GM18499 (cell line): ENCODE results near the gene CCDC106.

ENCODE experiments used
- ATAC-seq: cut with Tn5 transposase; IDR thresholded peaks from one replicate; pipeline ENCODE4 v1.9.1; 2021; ENCODE audit warnings: moderate number of reproducible peaks; ENCODE audit not compliant: insufficient read depth, unreplicated experiment

Gene CCDC106

GRCh38 chr19:55647732-55648584 is at the start of gene CCDC106:
CCDC106 (plus strand) TSS chr19:55648212; CDS start chr19:55649047, 835 bp downstream.
- no peak for ATAC-seq

DNA sequence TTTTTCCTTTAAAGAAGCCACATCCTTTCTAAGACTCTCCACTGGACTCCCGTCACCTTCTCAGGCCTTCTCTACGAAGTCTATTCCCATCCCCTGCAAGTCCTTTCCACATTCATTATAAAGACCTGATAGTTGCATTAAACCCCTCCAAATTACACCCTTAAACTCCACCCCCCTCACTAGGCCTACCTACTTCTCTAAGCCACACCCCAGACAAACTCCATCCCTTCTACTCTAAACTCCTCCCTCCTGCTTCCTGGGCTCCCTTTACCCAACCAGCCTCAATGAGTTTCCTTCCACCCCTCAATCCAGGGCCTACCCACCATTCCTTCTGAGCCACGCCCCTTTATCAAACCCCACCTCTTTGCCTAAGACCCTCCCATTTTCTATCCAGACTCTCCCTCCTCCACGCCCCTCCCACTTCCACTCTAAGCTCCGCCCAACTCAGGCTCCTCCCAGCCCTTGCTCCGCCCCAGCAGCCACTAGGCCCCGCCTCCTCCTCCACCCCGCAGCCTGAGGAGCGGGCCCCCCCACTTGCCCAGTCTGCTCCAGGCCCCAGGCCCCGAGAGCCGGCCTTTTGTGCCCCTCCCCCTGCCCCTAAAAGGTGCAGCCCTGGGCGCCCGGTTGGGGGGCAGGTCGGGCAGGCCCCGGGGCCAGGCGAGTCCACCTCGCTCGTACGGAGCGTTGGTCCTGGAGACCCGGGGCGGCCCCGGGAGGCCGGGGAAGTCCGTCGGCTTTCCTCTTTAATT is 49.1 kb upstream of the CCDC106 start:
- ATAC-seq, result peak; percentile 43

DNA sequence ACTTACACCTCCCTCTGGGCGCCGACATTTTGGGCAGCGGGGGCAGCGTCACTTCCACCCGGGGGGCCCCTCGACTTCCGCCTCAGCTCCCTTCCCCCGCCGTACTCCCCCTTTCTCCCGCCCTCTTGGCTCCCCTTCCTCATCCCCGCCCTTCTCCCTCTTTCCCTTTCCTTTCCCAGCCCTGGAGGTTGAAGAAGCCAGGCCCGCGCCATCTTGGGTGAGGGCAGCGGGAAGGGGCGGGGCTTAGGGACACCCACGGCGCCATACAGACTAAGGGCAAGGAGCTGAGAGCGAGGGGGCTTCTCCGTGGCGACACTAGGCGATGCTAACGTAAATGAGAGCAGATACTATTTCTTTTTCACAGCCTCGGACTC is 48.6 kb upstream of the CCDC106 start, which contains the start of gene FIZ1:
Gene FIZ1, minus strand, starts transcription at position 50 of the 374 bp plus-strand sequence. CDS start 1,652 bp downstream, outside the sequence.
- ATAC-seq, result peak; percentile 26

DNA sequence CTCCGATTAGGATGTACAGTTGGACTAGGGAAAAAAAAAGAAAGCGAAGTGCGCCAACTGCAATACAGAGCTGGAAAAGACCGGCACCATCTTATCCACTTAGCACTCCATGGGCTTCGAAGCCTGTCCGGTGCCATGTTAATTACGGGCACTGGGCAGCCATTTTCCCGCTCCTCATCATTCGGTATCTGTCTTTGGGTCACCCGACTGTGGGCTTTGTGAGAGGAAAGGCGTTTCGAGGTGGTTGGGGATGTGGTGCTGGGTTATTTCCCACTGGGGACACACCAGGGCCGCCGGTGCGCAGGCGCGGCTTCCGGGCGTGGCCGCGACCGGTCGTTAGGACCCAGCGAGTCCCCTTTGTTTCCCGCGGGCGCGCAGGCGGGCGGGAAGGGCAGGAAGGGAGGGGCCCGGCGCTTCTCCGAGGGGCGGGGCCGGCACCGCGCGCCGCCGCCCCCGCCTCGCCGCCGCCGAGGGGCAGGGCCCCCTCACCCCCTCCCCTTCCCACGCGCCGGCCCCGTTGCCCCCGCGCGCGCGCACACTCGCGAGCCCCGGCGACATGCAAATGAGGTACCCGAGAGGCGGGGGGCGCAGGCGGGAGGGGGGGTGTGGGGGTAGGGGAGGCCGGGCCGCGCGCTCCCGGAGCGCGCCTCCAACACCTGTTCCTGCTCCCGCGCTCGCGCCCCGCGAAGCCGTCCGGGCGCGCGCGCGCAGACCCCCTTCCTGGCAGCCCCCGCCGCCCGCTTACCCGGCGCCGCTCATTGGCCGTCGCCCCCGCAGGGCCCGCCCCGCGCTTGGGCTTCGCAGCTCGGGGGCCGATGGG is 48.0 kb upstream of the CCDC106 start, which contains the start of gene ZNF524:
Gene ZNF524, plus strand, starts transcription at position 447 of the 820 bp plus-strand sequence. CDS start 1,825 bp downstream, outside the sequence.
- peak; percentile 27 for ATAC-seq

- no peak for ATAC-seq
These were observed 47.4 kb upstream of the CCDC106 start for GRCh38 chr19:55600662-55601028.

- no peak for ATAC-seq
These were observed 46.9 kb upstream of the CCDC106 start for GRCh38 chr19:55601084-55601483.

- ATAC-seq, result no peak
These were observed 45.7 kb upstream of the CCDC106 start for GRCh38 chr19:55602104-55603001.

GRCh38 chr19:55603115-55603514 is 44.9 kb upstream of the CCDC106 start:
- ATAC-seq, result no peak

DNA sequence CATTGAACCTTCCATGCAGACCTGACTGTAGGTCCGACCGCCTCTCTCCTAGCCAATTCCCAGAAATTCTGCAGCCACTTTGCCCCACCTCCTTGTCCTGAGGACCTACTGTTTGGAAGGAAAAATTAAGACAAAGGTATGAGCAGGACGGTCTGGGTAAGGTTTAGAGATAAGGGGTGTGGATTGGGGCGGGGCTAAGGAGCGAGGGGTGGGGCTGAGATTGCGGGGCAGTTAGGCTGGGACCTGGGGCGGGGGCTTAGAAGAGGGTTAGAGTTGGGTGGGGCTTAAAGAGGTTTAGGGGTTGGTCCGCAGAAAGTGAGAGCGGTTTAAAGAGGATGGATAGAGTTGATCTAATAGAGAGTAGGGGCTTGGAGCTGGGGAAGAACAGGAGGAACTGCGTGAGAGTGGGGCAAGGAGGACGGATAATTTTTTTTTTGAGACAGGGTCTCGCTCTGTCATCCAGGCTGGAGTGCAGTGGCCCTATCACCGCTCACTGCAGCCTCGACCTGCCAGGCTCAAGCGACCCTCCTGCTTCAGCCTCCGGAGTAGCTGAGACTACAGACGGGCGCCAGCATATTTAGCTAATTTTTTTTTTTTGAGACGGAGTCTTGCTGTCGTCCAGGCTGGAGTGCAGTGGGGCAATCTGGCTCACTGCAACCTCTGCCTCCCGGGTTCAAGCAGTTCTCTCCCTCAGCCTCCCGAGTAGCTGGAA is 44.3 kb upstream of the CCDC106 start:
- ATAC-seq, result no peak

DNA sequence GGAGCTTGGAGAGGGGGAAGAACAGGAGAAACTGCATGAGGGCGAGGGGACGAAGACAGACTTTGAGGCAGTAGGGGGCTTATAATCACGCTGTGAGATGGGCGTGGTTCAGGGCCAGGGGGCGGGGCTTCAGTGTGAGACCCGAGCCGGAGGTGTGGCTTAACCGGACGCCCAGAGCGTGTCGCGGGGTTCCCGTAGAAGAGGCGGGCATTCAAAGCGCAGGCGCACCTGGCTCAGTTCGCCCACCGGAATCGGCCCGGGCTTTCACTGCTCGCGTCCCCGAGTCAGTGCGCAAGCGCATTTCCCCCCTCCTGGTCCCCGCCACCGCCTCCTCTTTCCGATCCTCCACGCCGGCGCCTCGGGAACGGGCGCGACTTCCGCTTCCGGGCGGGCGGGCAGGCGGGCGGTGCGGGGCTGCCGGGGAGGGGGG is 42.8 kb upstream of the CCDC106 start:
- ATAC-seq, result peak; percentile 35

- ATAC-seq, result no peak
These were observed 42.2 kb upstream of the CCDC106 start, which contains the start of gene ZNF865 for GRCh38 chr19:55605637-55606470. ZNF865 (plus strand) TSS chr19:55605647; CDS start chr19:55613619, 7,972 bp downstream.

DNA sequence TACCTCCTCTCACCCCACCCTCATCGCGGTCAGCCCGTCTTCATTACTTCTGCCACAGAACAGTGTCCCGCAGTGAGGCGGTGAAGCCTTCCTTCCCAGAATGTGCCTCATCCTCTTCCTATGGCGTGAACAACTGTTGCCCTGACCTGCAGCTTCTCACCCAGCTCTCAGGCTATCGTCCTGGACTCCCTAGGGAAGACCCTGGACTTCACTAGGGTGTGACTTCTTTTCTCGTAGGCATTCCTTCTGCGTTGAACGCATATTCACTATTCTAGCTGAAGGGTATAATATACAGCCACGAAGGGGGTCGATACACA is 41.6 kb upstream of the CCDC106 start:
- ATAC-seq, result no peak

- ATAC-seq, result no peak
These were observed 41.2 kb upstream of the CCDC106 start for GRCh38 chr19:55606817-55607216.

GRCh38 chr19:55609326-55609725 is 38.7 kb upstream of the CCDC106 start:
- ATAC-seq, result no peak

GRCh38 chr19:55611300-55611982 is 36.6 kb upstream of the CCDC106 start:
- ATAC-seq, result no peak

DNA sequence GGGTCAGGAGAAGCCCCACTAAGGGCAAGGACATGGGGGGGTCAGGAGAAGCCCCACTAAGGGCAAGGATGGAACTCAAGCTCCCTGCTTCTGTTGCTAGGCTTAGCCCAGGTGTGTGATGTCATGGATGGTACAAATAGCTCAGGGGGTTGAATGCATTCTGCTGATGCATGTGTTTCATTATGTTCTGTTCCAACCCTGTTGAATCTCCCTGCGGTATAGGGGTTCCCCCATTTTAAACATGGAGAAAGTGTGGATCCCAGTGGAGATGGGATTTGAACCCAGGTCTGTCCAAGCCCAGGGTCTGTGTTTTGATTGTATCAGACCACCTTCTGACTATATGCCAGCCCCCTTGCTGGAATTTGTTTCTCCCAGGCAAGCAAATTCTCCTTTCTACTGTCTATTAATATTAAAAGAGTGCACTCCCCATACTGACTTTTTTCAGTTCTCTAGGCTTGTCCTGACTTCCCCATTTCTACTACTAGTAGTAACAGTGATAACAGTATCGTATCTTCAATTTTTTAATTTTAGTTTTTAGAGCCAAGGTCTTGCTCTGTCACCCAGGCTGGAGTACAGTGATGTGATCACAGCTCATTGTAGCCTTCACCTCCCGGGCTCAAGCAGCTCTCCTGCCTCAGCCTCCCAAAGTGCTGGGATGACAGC is 35.9 kb upstream of the CCDC106 start:
- no peak for ATAC-seq

DNA sequence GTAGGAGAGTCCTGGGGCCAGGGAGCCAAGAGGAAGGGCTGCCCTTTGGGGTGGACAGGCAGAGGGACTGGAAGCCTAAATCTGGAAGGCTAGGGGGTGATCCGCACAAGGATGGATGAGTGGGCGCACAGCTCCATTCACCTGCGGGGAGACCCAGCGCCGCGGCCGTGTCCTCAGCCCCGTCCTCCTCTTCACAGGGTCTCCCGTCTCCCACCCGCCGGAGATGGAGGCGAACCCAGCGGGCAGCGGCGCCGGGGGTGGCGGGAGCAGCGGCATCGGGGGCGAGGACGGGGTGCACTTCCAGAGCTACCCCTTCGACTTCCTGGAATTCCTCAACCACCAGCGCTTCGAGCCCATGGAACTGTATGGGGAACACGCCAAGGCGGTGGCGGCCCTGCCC is 34.6 kb upstream of the CCDC106 start:
- no peak for ATAC-seq
